Measurements from ENCODE around the gene FASN. TPM values are rescaled to one million over a fixed set of nuclear protein-coding genes. Genes with fewer than 3 reads are reported as not detected.
A peak's percentile ranks its signal among the peaks of the same experiment; 100 is the strongest.

FASN gene
- total RNA-seq, 2 experiments from 2014 or later, result 111 to 364 TPM

DNA sequence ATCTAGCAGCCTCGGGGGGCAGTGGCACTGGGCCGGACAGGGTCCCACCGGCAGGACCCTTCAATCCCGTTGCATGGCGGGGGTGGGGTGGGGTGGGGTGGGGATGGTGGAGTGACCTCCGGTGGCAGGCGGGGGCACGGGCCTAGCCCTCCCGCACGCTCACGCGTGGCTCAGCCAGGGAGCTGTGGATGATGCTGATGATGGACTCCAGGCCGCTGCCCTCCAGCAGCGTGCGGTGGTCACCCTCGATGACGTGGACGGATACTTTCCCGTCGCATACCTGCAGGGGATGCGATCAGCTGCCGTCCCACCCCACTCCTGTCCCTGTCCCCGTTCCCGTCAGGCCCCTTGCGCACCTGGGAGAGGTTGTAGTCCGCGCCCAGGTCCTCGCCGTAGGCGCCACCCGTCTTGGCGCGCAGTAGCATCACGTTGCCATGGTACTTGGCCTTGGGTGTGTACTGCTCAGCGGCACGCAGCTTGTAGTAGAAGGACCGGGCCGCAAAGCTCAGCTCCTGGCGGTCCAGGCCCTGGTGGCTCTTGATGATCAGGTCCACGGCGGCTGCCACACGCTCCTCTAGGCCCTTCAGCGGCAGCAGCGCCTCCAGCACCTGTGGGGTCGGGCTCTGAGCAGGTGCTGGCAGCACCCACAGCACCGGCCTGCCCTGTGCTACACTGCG lies 18.9 kb downstream of the FASN start:
- no peaks in the 10 kb centered on the region for H4K20me1 ChIP-seq (ENCODE audit: insufficient read depth, low read length)
- H3K79me2 ChIP-seq (ENCODE audit: insufficient read depth, low read depth, low read length), result no peaks in the 10 kb centered on the region
- H3K4me2 ChIP-seq (ENCODE audit: low read length), result no peak overlapping the region
- no peaks in the 10 kb centered on the region for H3K9me3 ChIP-seq (ENCODE audit: low read length)
- intact Hi-C loops (cut with micrococcal nuclease; ENCODE audit: unreplicated experiment), result no loop called here
- TF ChIP-seq EZH2phosphoT487 (IDR thresholded peaks at IDR 0.05; ENCODE audit: borderline replicate concordance, low read depth, low read length), result no peak
- TF ChIP-seq, protein P1, sequence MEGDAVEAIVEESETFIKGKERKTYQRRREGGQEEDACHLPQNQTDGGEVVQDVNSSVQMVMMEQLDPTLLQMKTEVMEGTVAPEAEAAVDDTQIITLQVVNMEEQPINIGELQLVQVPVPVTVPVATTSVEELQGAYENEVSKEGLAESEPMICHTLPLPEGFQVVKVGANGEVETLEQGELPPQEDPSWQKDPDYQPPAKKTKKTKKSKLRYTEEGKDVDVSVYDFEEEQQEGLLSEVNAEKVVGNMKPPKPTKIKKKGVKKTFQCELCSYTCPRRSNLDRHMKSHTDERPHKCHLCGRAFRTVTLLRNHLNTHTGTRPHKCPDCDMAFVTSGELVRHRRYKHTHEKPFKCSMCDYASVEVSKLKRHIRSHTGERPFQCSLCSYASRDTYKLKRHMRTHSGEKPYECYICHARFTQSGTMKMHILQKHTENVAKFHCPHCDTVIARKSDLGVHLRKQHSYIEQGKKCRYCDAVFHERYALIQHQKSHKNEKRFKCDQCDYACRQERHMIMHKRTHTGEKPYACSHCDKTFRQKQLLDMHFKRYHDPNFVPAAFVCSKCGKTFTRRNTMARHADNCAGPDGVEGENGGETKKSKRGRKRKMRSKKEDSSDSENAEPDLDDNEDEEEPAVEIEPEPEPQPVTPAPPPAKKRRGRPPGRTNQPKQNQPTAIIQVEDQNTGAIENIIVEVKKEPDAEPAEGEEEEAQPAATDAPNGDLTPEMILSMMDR (conservative IDR thresholded peaks at IDR 0.05; ENCODE audit: low read length), result no peak
- BruUV-seq (replicated peaks), result no TSS peak
- H3K27ac ChIP-seq (ENCODE audit: low read depth, low read length, poor library complexity, severe bottlenecking), result no peak overlapping the region
- H3K4me3 ChIP-seq (ENCODE audit: low read depth, low read length, poor library complexity, severe bottlenecking), result no peak overlapping the region
- POLR2A ChIA-PET, result no interaction called here
- peaks cover 24% of the 10 kb centered on the region for H3K4me1 ChIP-seq (ENCODE audit: insufficient read depth, low read length, poor library complexity, severe bottlenecking)
- CTCF ChIA-PET (ENCODE audit: unreplicated experiment), result no interaction called here
- no peak for DNase-seq (ENCODE audit: low spot score)
- peaks cover 76% of the 10 kb centered on the region for H3K36me3 ChIP-seq (ENCODE audit: insufficient read depth, low read length)
- no peaks in the 10 kb centered on the region for H3K9me2 ChIP-seq (ENCODE audit: insufficient read depth, low read length)
- no peak overlapping the region for H2AFZ ChIP-seq (ENCODE audit: low read length)

DNA sequence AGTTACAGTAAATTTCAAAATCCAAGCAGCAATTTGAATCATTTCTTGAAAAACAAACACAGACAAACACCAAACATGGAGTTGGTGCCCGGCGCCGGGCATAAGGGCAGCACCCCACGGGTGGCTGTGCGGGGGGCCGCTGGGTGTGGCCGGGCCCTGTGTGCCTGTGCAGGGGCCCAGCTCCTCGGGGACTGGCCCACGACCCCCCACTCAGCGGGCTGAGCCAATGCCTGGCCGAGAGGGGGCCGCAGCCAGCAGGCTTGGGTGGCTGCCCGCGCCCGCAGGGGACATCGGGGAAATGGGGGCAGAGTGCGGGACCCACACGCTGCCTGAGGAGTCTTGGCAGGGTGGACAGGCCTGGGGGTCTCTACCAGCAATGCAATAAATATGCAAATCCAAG lies 19.6 kb downstream of the FASN start:
- no peak for TF ChIP-seq EZH2phosphoT487 (IDR thresholded peaks at IDR 0.05; ENCODE audit: borderline replicate concordance, low read depth, low read length)
- TF ChIP-seq, protein P1 (conservative IDR thresholded peaks at IDR 0.05; ENCODE audit: low read length), result no peak
- Histone ChIP-seq H3K4me3 (ENCODE audit: low read depth, low read length, poor library complexity, severe bottlenecking) (no peak overlapping the region), H3K9me3 (ENCODE audit: low read length) (no peaks in the 10 kb centered on the region), H3K4me1 (ENCODE audit: insufficient read depth, low read length, poor library complexity, severe bottlenecking) (peaks cover 25% of the 10 kb centered on the region), H4K20me1 (ENCODE audit: insufficient read depth, low read length) (no peaks in the 10 kb centered on the region), H3K4me2 (ENCODE audit: low read length) (no peak overlapping the region), H3K27ac (ENCODE audit: low read depth, low read length, poor library complexity, severe bottlenecking) (no peak overlapping the region), H3K36me3 (ENCODE audit: insufficient read depth, low read length) (peaks cover 68% of the 10 kb centered on the region), H3K9me2 (ENCODE audit: insufficient read depth, low read length) (no peaks in the 10 kb centered on the region), H3K79me2 (ENCODE audit: insufficient read depth, low read depth, low read length) (no peaks in the 10 kb centered on the region), H2AFZ (ENCODE audit: low read length) (no peak overlapping the region)
- ChIA-PET POLR2A (no interaction called here), CTCF (ENCODE audit: unreplicated experiment) (no interaction called here)
- TSS peak; percentile 69 for BruUV-seq (replicated peaks)
- no peak for DNase-seq (ENCODE audit: low spot score)
- intact Hi-C loops (cut with micrococcal nuclease; ENCODE audit: unreplicated experiment), result no loop called here

DNA sequence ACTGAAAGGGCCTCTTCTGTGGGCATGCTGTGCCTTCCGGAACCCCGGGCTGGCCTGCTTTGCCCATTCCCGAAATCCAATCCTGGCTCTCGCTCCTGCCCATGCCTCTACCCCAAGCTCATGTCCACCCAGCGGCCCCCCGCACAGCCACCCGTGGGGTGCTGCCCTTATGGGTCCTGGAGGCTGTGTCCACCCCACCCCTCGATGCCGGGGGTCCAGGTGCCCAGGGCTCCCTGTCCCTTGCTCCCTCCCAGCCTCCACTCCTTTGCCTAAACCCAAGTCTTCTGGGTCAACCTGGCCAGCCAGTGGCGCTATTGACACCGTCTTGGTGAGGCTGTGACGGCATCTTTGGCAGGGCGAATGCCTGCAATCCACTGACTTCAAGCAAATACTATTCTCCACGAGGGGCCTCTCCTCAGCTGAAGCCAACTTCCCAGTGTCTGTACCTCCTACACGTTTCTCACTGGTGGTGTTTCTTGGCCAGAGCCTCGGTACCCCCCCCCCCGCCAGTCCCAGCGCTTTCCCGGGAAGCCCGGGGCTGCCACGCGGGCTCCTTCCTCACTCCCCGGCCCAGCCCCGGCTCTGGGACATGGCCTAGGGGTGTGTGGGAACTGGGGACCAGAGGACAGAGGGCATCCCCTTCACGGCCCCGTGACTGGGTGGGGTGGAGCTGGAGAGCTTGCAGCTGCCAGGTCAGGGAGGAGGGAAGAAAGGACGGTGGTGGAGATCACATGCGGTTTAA lies 20.2 kb downstream of the FASN start:
- POLR2A ChIA-PET, result no interaction called here
- CTCF ChIA-PET (ENCODE audit: unreplicated experiment), result no interaction called here

More for the DNA sequence above, 20.2 kb downstream of the FASN start:
- H3K36me3 ChIP-seq (ENCODE audit: insufficient read depth, low read length), result peaks cover 62% of the 10 kb centered on the region
- DNase-seq (ENCODE audit: low spot score), result no peak
- no peak overlapping the region for H2AFZ ChIP-seq (ENCODE audit: low read length)
- TF ChIP-seq EZH2phosphoT487 (IDR thresholded peaks at IDR 0.05; ENCODE audit: borderline replicate concordance, low read depth, low read length), result no peak
- TF ChIP-seq, protein P1 (conservative IDR thresholded peaks at IDR 0.05; ENCODE audit: low read length), result no peak
- peaks cover 25% of the 10 kb centered on the region for H3K4me1 ChIP-seq (ENCODE audit: insufficient read depth, low read length, poor library complexity, severe bottlenecking)
- no peak overlapping the region for H3K4me2 ChIP-seq (ENCODE audit: low read length)
- H3K79me2 ChIP-seq (ENCODE audit: insufficient read depth, low read depth, low read length), result no peaks in the 10 kb centered on the region
- BruUV-seq (replicated peaks), result no TSS peak
- intact Hi-C loops (cut with micrococcal nuclease; ENCODE audit: unreplicated experiment), result no loop called here
- no peaks in the 10 kb centered on the region for H3K9me2 ChIP-seq (ENCODE audit: insufficient read depth, low read length)
- H3K4me3 ChIP-seq (ENCODE audit: low read depth, low read length, poor library complexity, severe bottlenecking), result no peak overlapping the region
- H3K9me3 ChIP-seq (ENCODE audit: low read length), result no peaks in the 10 kb centered on the region
- no peak overlapping the region for H3K27ac ChIP-seq (ENCODE audit: low read depth, low read length, poor library complexity, severe bottlenecking)
- H4K20me1 ChIP-seq (ENCODE audit: insufficient read depth, low read length), result no peaks in the 10 kb centered on the region
